OCI-LY3 (cell line): ENCODE data around the gene SPTSSB.

ENCODE experiments used
- EZH2phosphoT487 ChIP-seq: fragments of 200-600 bp; shearing (Covaris generic); IDR thresholded peaks from 2 replicates; pipeline ENCODE4 v1.6.1; 2018; ENCODE audit warnings: antibody characterized with exemption, mixed run types, low read depth
- TF ChIP-seq, protein P1 (sequence below): fragments of 200-600, 300-600 bp; sonication (generic); IDR thresholded peaks from 2 replicates; pipeline ENCODE4 v1.5.1; 2014; ENCODE audit warnings: antibody characterized with exemption, low read length, low read depth

DNA sequence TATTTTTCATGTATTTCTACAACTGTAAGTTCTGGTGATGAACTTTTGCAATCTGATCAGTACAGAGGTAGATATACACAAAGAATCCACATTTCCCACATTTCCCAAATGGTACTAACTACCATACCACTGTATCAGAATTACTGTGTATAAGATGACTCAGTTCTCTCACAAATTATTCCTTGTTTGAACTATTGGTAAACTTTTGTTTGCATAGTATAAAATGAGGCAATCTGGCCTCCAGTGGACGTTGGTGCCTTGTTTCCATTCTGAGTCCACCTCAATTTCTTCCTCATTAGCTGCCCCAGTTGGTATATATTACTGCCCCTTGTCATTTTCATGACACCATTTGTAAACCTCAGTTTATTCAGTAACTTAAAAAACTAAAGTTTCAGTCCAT is 38.5 kb downstream of the SPTSSB start:
- TF ChIP-seq, protein P1, sequence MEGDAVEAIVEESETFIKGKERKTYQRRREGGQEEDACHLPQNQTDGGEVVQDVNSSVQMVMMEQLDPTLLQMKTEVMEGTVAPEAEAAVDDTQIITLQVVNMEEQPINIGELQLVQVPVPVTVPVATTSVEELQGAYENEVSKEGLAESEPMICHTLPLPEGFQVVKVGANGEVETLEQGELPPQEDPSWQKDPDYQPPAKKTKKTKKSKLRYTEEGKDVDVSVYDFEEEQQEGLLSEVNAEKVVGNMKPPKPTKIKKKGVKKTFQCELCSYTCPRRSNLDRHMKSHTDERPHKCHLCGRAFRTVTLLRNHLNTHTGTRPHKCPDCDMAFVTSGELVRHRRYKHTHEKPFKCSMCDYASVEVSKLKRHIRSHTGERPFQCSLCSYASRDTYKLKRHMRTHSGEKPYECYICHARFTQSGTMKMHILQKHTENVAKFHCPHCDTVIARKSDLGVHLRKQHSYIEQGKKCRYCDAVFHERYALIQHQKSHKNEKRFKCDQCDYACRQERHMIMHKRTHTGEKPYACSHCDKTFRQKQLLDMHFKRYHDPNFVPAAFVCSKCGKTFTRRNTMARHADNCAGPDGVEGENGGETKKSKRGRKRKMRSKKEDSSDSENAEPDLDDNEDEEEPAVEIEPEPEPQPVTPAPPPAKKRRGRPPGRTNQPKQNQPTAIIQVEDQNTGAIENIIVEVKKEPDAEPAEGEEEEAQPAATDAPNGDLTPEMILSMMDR: no peak
- TF ChIP-seq EZH2phosphoT487: no peak
